HepG2 (cell line): ENCODE data around the gene WDR70. TPM values are rescaled to one million over a fixed set of nuclear protein-coding genes. Genes with fewer than 3 reads are reported as not detected.

Experiments
- ARID3A ChIP-seq: IDR thresholded peaks from 2 replicates; pipeline ENCODE4 v1.6.1; 2012; ENCODE audit warnings: low read depth, low read length, improper control_type of control experiment
- EP300 ChIP-seq, 3 experiments: sonication (generic) in 1 of 3; formaldehyde crosslinking in 1 of 3; IDR thresholded peaks; 2 replicates each; pipeline versions ENCODE4 v1.5.1 to v1.6.1; 2011 to 2020; ENCODE audit warnings: low read depth in 2 of 3, low read length in 2 of 3, borderline replicate concordance in 1 of 3, improper control_type of control experiment in 1 of 3, mild to moderate bottlenecking in 1 of 3, missing genetic modification reagents in 1 of 3, moderate library complexity in 1 of 3
- EZH2 ChIP-seq: conservative IDR thresholded peaks from 2 replicates; pipeline ENCODE4 v1.6.1; 2012; ENCODE audit warnings: mild to moderate bottlenecking, low read depth, low read length, moderate library complexity
- FOSL1 ChIP-seq: sonication (generic); formaldehyde crosslinking; IDR thresholded peaks from 2 replicates; pipeline ENCODE4 v1.9.0; 2021; ENCODE audit warnings: missing genetic modification reagents, borderline replicate concordance
- FOSL2 ChIP-seq: sonication (generic); formaldehyde crosslinking; IDR thresholded peaks from 2 replicates; pipeline ENCODE4 v1.4.0; 2020; ENCODE audit warnings: missing genetic modification reagents
- FOXA1 ChIP-seq, 2 experiments: fragments of 450-650 bp in 1 of 2; sonication (generic) in 1 of 2; formaldehyde crosslinking in 1 of 2; IDR thresholded peaks; 2 replicates each; pipeline versions ENCODE4 v1.4.0 to v1.6.1; 2016 to 2020; ENCODE audit warnings: missing genetic modification reagents in 1 of 2
- MTERF4 ChIP-seq: sonication (generic); formaldehyde crosslinking; IDR thresholded peaks from 2 replicates; pipeline ENCODE4 v1.8.0; 2023; ENCODE audit warnings: mild to moderate bottlenecking, missing genetic modification reagents
- NFE2L1 ChIP-seq: sonication (generic); formaldehyde crosslinking; IDR thresholded peaks from 2 replicates; pipeline ENCODE4 v1.4.0; 2020; ENCODE audit warnings: missing genetic modification reagents, mild to moderate bottlenecking, borderline replicate concordance
- PRDM4 ChIP-seq: sonication (generic); formaldehyde crosslinking; IDR thresholded peaks from 2 replicates; pipeline ENCODE4 v1.9.0; 2021; ENCODE audit warnings: missing genetic modification reagents, borderline replicate concordance
- SUZ12 ChIP-seq: fragments of 150-350 bp; IDR thresholded peaks from 2 replicates; pipeline ENCODE4 v1.6.1; 2014; ENCODE audit warnings: low read depth, low read length
- TEAD3 ChIP-seq: optimal IDR thresholded peaks from 2 replicates; pipeline ENCODE3; 2016; ENCODE audit warnings: borderline replicate concordance
- TRAFD1 ChIP-seq: sonication (generic); formaldehyde crosslinking; IDR thresholded peaks from 2 replicates; pipeline ENCODE4 v1.5.1; 2020; ENCODE audit warnings: missing genetic modification reagents, mild to moderate bottlenecking, borderline replicate concordance
- ZBTB21 ChIP-seq: sonication (generic); formaldehyde crosslinking; IDR thresholded peaks from 2 replicates; pipeline ENCODE4 v1.4.0; 2020; ENCODE audit warnings: missing genetic modification reagents
- ZBTB37 ChIP-seq: sonication (generic); formaldehyde crosslinking; IDR thresholded peaks from 2 replicates; pipeline ENCODE4 v1.4.0; 2020; ENCODE audit warnings: mild to moderate bottlenecking, missing genetic modification reagents
- ZBTB46 ChIP-seq: sonication (generic); formaldehyde crosslinking; IDR thresholded peaks from 2 replicates; pipeline ENCODE4 v1.4.0; 2020; ENCODE audit warnings: mild to moderate bottlenecking, missing genetic modification reagents, borderline replicate concordance
- ZNF296 ChIP-seq: sonication (generic); formaldehyde crosslinking; conservative IDR thresholded peaks from 2 replicates; pipeline ENCODE4 v1.5.0; 2020; ENCODE audit warnings: mild to moderate bottlenecking, missing genetic modification reagents
- ZNF33A ChIP-seq: sonication (generic); formaldehyde crosslinking; IDR thresholded peaks from 2 replicates; pipeline ENCODE4 v1.5.1; 2020; ENCODE audit warnings: missing genetic modification reagents, mild to moderate bottlenecking, moderate library complexity, borderline replicate concordance
- polyA plus RNA-seq, 8 experiments: library from polyadenylated mRNA; depleted of rRNA in 3 of 8; stranded (reverse) in 7 of 8; unstranded in 1 of 8; fragments of >200 nt; fragmentation: Illumina TruSeq in 4 of 8; extraction: Trizol in 4 of 8; gene quantifications; 2 replicates each; pipeline versions ENCODE4 v1.2.1 to v1.2.3, GENCODE V29; 2011 to 2016; ENCODE audit warnings: low read depth in 4 of 8, missing spikeins in 1 of 8, mixed read lengths in 1 of 8; ENCODE audit not compliant: insufficient read depth in 1 of 8
- total RNA-seq, 5 experiments: library from RNA; depleted of rRNA; stranded (reverse); fragments of >200 nt; fragmentation: Illumina TruSeq; extraction: Trizol; gene quantifications; 2 replicates each; pipeline ENCODE4 v1.2.3, GENCODE V29; 2016; ENCODE audit warnings: low read depth in 1 of 5

The WDR70 gene
- total and polyA plus RNA-seq, 2 of the 13 experiments (the other 11 are each of a cell fraction or from before 2014, with no cell fraction given), result 14.6 to 30.6 TPM

- TF ChIP-seq TEAD3, result peak; percentile 62
- TF ChIP-seq FOXA1 (IDR thresholded peaks at IDR 0.05), result no peak
- peak; percentile 53 for TF ChIP-seq FOXA1 (CRISPR knock-in tag; IDR thresholded peaks at IDR 0.05)
- no peak for TF ChIP-seq MTERF4
- no peak for TF ChIP-seq NFE2L1 (CRISPR knock-in tag)
- peak; percentile 97 for TF ChIP-seq FOSL2 (CRISPR knock-in tag)
- no peak for TF ChIP-seq FOSL1 (CRISPR knock-in tag)
- no peak for TF ChIP-seq PRDM4 (CRISPR knock-in tag)
- no peak for TF ChIP-seq ZNF296 (CRISPR knock-in tag)
- TF ChIP-seq TRAFD1 (CRISPR knock-in tag), result no peak
- TF ChIP-seq ARID3A, result no peak
- TF ChIP-seq EZH2, result no peak
- no peak for TF ChIP-seq ZNF33A (CRISPR knock-in tag)
- TF ChIP-seq ZBTB46 (CRISPR knock-in tag), result no peak
- TF ChIP-seq ZBTB21, result peak; percentile 63; the same call in 1 of the 2 replicates
- no peak for TF ChIP-seq ZBTB37 (CRISPR knock-in tag)
- no peak for TF ChIP-seq SUZ12
- TF ChIP-seq EP300 (IDR thresholded peaks at IDR 0.05; ENCODE audit: low read depth in 2 of 2, low read length in 2 of 2), result peak in 1 of 2 experiments; percentile 33; a peak in 2 of 4 replicates
- TF ChIP-seq EP300 (CRISPR knock-in tag; IDR thresholded peaks at IDR 0.05; ENCODE audit: borderline replicate concordance), result peak; percentile 54; the same call in 1 of the 2 replicates
Measured at GRCh38 chr5:37668524-37669047, 289.5 kb downstream of the WDR70 start (continued).
